ENCODE data around the gene PRPS1L1.

GRCh38 chr7:17983221-17984062 is 44.2 kb downstream of the PRPS1L1 start:
- TF ChIP-seq SUZ12 (IDR thresholded peaks at IDR 0.05; ENCODE audit: extremely low read depth, insufficient read depth, insufficient read length) (no peak), ZNF274 (IDR thresholded peaks at IDR 0.05; ENCODE audit: low read depth, low read length) (no peak), YY1 (IDR thresholded peaks at IDR 0.05; ENCODE audit: insufficient read depth, insufficient read length) (no peak)
